Thymus (tissue), 11 donors: Measurements from ENCODE around the gene RP2. TPM values are rescaled to one million over a fixed set of nuclear protein-coding genes. Genes with fewer than 3 reads are reported as not detected.
A peak's percentile ranks its signal among the peaks of the same experiment; 100 is the strongest.

Source experiments
- DNase-seq, 9 donors: peaks; one replicate each; pipeline ENCODE4 v3.0.0-alpha.2; 2013; ENCODE audit warnings: low spot score in 9 of 9, low read depth in 6 of 9, missing footprints in 1 of 9
- H3K27ac ChIP-seq, 2 donors: one replicate each; pipeline ENCODE4 v1.5.1; 2013; ENCODE audit warnings: control low read depth in 1 of 2, low read depth in 1 of 2, low read length in 1 of 2, mild to moderate bottlenecking in 1 of 2, moderate library complexity in 1 of 2
- H3K27me3 ChIP-seq, 2 donors: one replicate each; pipeline ENCODE4 v1.5.1; 2013; ENCODE audit warnings: low read length in 1 of 2; ENCODE audit not compliant: control insufficient read depth in 2 of 2, insufficient read depth in 1 of 2
- H3K36me3 ChIP-seq, 2 donors: one replicate each; pipeline ENCODE4 v1.5.1; 2013; ENCODE audit warnings: low read length in 1 of 2, mild to moderate bottlenecking in 1 of 2, moderate library complexity in 1 of 2; ENCODE audit not compliant: control insufficient read depth in 2 of 2, insufficient read depth in 2 of 2
- H3K4me1 ChIP-seq, 2 donors: one replicate each; pipeline ENCODE4 v1.5.1; 2013; ENCODE audit warnings: low read length in 2 of 2; ENCODE audit not compliant: control insufficient read depth in 2 of 2, insufficient read depth in 2 of 2
- H3K4me3 ChIP-seq, 2 donors: one replicate each; pipeline ENCODE4 v1.5.1; 2013; ENCODE audit warnings: low read length in 2 of 2, control low read depth in 1 of 2, mild to moderate bottlenecking in 1 of 2
- H3K9me3 ChIP-seq, 2 donors: one replicate each; pipeline ENCODE4 v1.5.1; 2013; ENCODE audit warnings: low read length in 1 of 2, mild to moderate bottlenecking in 1 of 2; ENCODE audit not compliant: control insufficient read depth in 2 of 2, insufficient read depth in 1 of 2
- WGBS: extraction: QIAGEN DNeasy Blood & Tissue Kit; methylation state at CpG from one replicate; pipeline ENCODE4 v1.1.7; 2013; 5-methylcytosine and 5-hydroxymethylcytosine counted together
- polyA plus RNA-seq: library from polyadenylated mRNA; stranded (reverse); fragments of 200-250 nt; gene quantifications from one replicate; pipeline ENCODE4 v1.2.3, GENCODE V29; 2013
- total RNA-seq: library from RNA; stranded (reverse); fragments of 120-200 nt; gene quantifications from one replicate; pipeline ENCODE4 v1.2.4, GENCODE V29; 2013
- donor health status: healthy.

The RP2 gene
- total and polyA plus RNA-seq, 2 donors, result 7.9 to 8.5 TPM

- H3K4me1 ChIP-seq, result no peaks in the 10 kb centered on the region
- no peaks in the 10 kb centered on the region for H3K9me3 ChIP-seq
- 97% methylated on average over 2 of the region's 2 CpGs for WGBS
- no peaks in the 10 kb centered on the region for H3K36me3 ChIP-seq
- H3K27ac ChIP-seq, result no peak overlapping the region
- no peak overlapping the region for H3K4me3 ChIP-seq
- no peak for DNase-seq
- no peaks in the 10 kb centered on the region for H3K27me3 ChIP-seq
Observed at GRCh38 chrX:46805270-46805669, 31.6 kb upstream of the RP2 start.

- H3K36me3 ChIP-seq, result no peaks in the 10 kb centered on the region
- H3K9me3 ChIP-seq, result no peaks in the 10 kb centered on the region
- 98% methylated on average over 1 of the region's 1 CpG for WGBS
- no peak for DNase-seq
- H3K27ac ChIP-seq, result no peak overlapping the region
- H3K4me3 ChIP-seq, result no peak overlapping the region
- H3K4me1 ChIP-seq, result no peaks in the 10 kb centered on the region
- no peaks in the 10 kb centered on the region for H3K27me3 ChIP-seq
Observed at GRCh38 chrX:46811121-46811520, 25.7 kb upstream of the RP2 start.

- Histone ChIP-seq H3K4me3 (no peak overlapping the region), H3K4me1 (no peaks in the 10 kb centered on the region), H3K27ac (no peak overlapping the region), H3K27me3 (no peaks in the 10 kb centered on the region), H3K36me3 (no peaks in the 10 kb centered on the region), H3K9me3 (no peaks in the 10 kb centered on the region)
- 94% methylated on average over 2 of the region's 2 CpGs for WGBS
- DNase-seq, result no peak
Observed at GRCh38 chrX:46812445-46812844, 24.4 kb upstream of the RP2 start.

- DNase-seq, result no peak
- 97% methylated on average over 7 of the region's 7 CpGs for WGBS
- H3K4me1 ChIP-seq, result no peaks in the 10 kb centered on the region
- no peaks in the 10 kb centered on the region for H3K27me3 ChIP-seq
- no peak overlapping the region for H3K27ac ChIP-seq
- H3K9me3 ChIP-seq, result no peaks in the 10 kb centered on the region
- H3K36me3 ChIP-seq, result no peaks in the 10 kb centered on the region
- H3K4me3 ChIP-seq, result no peak overlapping the region
Observed at GRCh38 chrX:46814966-46815365, 21.9 kb upstream of the RP2 start.

DNA sequence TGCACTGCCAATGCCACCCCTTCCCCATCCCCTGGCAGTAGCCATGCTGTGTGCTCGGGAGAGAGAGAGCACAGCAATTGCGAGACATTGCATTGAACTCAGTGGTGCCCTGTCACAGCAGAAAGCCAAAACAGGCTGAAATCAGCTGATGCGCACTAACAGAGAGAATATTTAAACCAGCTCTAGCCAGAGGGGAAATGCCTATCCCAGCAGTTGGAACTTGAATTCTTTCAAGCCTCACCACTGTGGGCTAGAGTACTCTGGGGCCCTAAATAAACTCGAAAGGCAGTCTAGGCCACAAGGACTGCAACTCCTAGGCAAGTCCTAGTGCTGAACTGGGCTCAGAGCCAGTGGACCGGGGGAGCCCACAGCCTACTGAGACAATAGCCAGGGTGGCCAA, 17.7 kb upstream of the RP2 start:
- no peaks in the 10 kb centered on the region for H3K9me3 ChIP-seq
- WGBS, result over 99% methylated on average over 5 of the region's 5 CpGs
- H3K4me3 ChIP-seq, result no peak overlapping the region
- H3K27me3 ChIP-seq, result no peaks in the 10 kb centered on the region
- no peaks in the 10 kb centered on the region for H3K4me1 ChIP-seq
- no peaks in the 10 kb centered on the region for H3K36me3 ChIP-seq
- no peak overlapping the region for H3K27ac ChIP-seq
- no peak for DNase-seq

- no peak overlapping the region for H3K4me3 ChIP-seq
- no peak overlapping the region for H3K27ac ChIP-seq
- no peak for DNase-seq
- no peaks in the 10 kb centered on the region for H3K4me1 ChIP-seq
- no peaks in the 10 kb centered on the region for H3K36me3 ChIP-seq
- H3K9me3 ChIP-seq, result no peaks in the 10 kb centered on the region
- H3K27me3 ChIP-seq, result no peaks in the 10 kb centered on the region
- WGBS, result 92% methylated on average over 4 of the region's 4 CpGs
Observed at GRCh38 chrX:46820391-46821100, 16.3 kb upstream of the RP2 start.

GRCh38 chrX:46823481-46823880, 13.4 kb upstream of the RP2 start:
- Histone ChIP-seq H3K4me3 (no peak overlapping the region), H3K36me3 (no peaks in the 10 kb centered on the region), H3K27me3 (no peaks in the 10 kb centered on the region), H3K27ac (no peak overlapping the region), H3K9me3 (no peaks in the 10 kb centered on the region), H3K4me1 (no peaks in the 10 kb centered on the region)
- 92% methylated on average over 2 of the region's 2 CpGs for WGBS
- no peak for DNase-seq

- Histone ChIP-seq H3K9me3 (no peaks in the 10 kb centered on the region), H3K36me3 (no peaks in the 10 kb centered on the region), H3K4me1 (peaks cover 0 to 3% of the 10 kb centered on the region in 2 donors), H3K27ac (no peak overlapping the region), H3K4me3 (no peak overlapping the region), H3K27me3 (no peaks in the 10 kb centered on the region)
- 95% methylated on average over 6 of the region's 6 CpGs for WGBS
- no peak for DNase-seq
Observed at GRCh38 chrX:46831765-46832327, 5.0 kb upstream of the RP2 start.

DNA sequence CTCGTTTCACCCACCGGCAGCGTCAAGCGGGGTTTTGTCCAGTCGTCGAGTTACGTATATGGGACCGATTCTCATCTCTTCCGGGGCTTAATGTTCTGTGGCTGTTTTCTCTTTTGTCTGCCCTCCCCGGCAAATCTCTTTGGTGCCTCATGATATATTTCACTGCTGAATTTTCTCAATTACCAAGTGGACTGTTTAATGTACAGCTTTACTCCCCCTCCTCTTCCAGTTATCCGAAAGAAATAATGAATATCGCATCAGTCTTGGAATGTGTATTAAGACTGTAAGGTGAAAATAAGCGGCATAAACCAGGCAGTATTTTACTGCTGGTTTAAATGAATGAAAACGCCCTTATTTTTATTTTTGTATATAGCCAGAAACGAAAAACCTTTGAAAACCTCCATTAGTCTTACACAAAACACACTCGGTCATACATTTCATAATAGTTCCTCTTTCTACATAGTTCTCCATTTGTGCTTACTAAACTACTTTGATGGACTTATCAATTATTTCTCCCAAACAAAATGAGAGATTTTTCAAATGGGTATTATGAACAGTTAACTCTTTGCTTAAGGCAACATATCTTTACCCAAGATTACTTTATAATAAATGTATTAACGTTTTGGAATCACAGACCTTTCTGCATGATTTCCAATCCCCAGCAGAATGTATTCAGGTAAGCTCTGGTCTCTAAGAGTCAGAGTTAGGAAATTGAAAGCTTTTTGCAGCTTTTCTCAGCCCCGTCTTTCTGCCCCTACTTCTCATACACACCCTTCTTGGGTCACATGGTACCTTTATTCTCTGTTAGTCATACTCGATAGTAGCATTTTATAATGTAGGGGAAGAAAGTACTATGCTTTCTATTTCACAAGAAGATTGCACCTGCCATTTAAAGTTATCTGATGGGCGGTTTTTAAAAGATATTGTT, 979 bp downstream of the RP2 start:
- Histone ChIP-seq H3K4me1 (peaks cover 0 to 3% of the 10 kb centered on the region in 2 donors), H3K36me3 (no peaks in the 10 kb centered on the region), H3K9me3 (no peaks in the 10 kb centered on the region), H3K27me3 (no peaks in the 10 kb centered on the region), H3K4me3 (peak overlapping the region; percentile 79 to 93), H3K27ac (peak overlapping the region; percentile 88 to 93)
- DNase-seq, result peak in 6 of 9 donors; percentile 3 to 47 (median 10)
- under 1% methylated on average over 20 of the region's 20 CpGs for WGBS
